ENCODE data around the gene SMPD3.

Gene SMPD3

GRCh38 chr16:68383858-68384257 lies 64.5 kb downstream of the SMPD3 start:
- no peak for TF ChIP-seq SPI1 (IDR thresholded peaks at IDR 0.05; ENCODE audit: borderline replicate concordance, low read depth)
- no peak for TF ChIP-seq GABPA (IDR thresholded peaks at IDR 0.05; ENCODE audit: low read depth)
- TF ChIP-seq CTCF (IDR thresholded peaks at IDR 0.05; ENCODE audit: insufficient read depth, low read length), result no peak
- no peak for TF ChIP-seq REST (IDR thresholded peaks at IDR 0.05; ENCODE audit: insufficient replicate concordance, low read depth)
- TF ChIP-seq POLR2AphosphoS5 (IDR thresholded peaks at IDR 0.05; ENCODE audit: low read depth), result no peak
- Histone ChIP-seq H3K27me3 (ENCODE audit: insufficient read depth, poor library complexity, severe bottlenecking) (no peaks in the 10 kb centered on the region), H3K4me3 (replicated peaks; ENCODE audit: insufficient read depth, low read length) (no peak overlapping the region), H3K27ac (replicated peaks) (no peak overlapping the region)
- DNase-seq (ENCODE audit: low read depth in 1 of 2, low spot score in 1 of 2), result no peak

- H3K27ac ChIP-seq (replicated peaks), result no peak overlapping the region
- DNase-seq (ENCODE audit: low read depth in 1 of 2, low spot score in 1 of 2), result no peak
- H3K27me3 ChIP-seq (ENCODE audit: insufficient read depth, poor library complexity, severe bottlenecking), result no peaks in the 10 kb centered on the region
- TF ChIP-seq SPI1 (IDR thresholded peaks at IDR 0.05; ENCODE audit: borderline replicate concordance, low read depth), result no peak
- no peak for TF ChIP-seq REST (IDR thresholded peaks at IDR 0.05; ENCODE audit: insufficient replicate concordance, low read depth)
- peak; percentile 27 for TF ChIP-seq CTCF (IDR thresholded peaks at IDR 0.05; ENCODE audit: insufficient read depth, low read length)
- H3K4me3 ChIP-seq (replicated peaks; ENCODE audit: insufficient read depth, low read length), result no peak overlapping the region
Observed at GRCh38 chr16:68382296-68382718, 66.0 kb downstream of the SMPD3 start.

- TF ChIP-seq POLR2AphosphoS5 (IDR thresholded peaks at IDR 0.05; ENCODE audit: low read depth) (no peak), CTCF (IDR thresholded peaks at IDR 0.05; ENCODE audit: insufficient read depth, low read length) (no peak), GABPA (IDR thresholded peaks at IDR 0.05; ENCODE audit: low read depth) (no peak), REST (IDR thresholded peaks at IDR 0.05; ENCODE audit: insufficient replicate concordance, low read depth) (no peak)
- no peak for DNase-seq (ENCODE audit: low read depth in 1 of 2, low spot score in 1 of 2)
- H3K27ac ChIP-seq (replicated peaks), result no peak overlapping the region
- H3K27me3 ChIP-seq (ENCODE audit: insufficient read depth, poor library complexity, severe bottlenecking), result no peaks in the 10 kb centered on the region
- no peak overlapping the region for H3K4me3 ChIP-seq (replicated peaks; ENCODE audit: insufficient read depth, low read length)
Observed at GRCh38 chr16:68381363-68381724, 67.0 kb downstream of the SMPD3 start.

Data from HL-60 (cell line).